Measurements from ENCODE around the gene PDE4D. TPM values are rescaled to one million over a fixed set of nuclear protein-coding genes. Genes with fewer than 3 reads are reported as not detected.
"Not testable (repeated sequence)": the region's sequence is repeated elsewhere in the genome, so short reads cannot be mapped to it uniquely, and the experiment has no call there.

Gene PDE4D
- polyA plus RNA-seq, 1 donor: 40.4 TPM

GRCh38 chr5:59799668-59800346 is 93.7 kb downstream of the PDE4D start:
- peak; percentile 60 for DNase-seq (ENCODE audit: low read depth)

GRCh38 chr5:59798862-59799667 is 94.5 kb downstream of the PDE4D start:
- no peak for DNase-seq (ENCODE audit: low read depth)

- DNase-seq (ENCODE audit: low read depth): no peak
These were observed 98.4 kb downstream of the PDE4D start for GRCh38 chr5:59795141-59795540.

- no peak for DNase-seq (ENCODE audit: low read depth)
These were observed 100.4 kb downstream of the PDE4D start for GRCh38 chr5:59792983-59793585.

GRCh38 chr5:59791617-59792016 is 101.9 kb downstream of the PDE4D start:
- DNase-seq (ENCODE audit: low read depth): no peak

- DNase-seq (ENCODE audit: low read depth): no peak
These were observed 102.6 kb downstream of the PDE4D start for GRCh38 chr5:59790776-59791475.

- no peak for DNase-seq (ENCODE audit: low read depth)
These were observed 103.2 kb downstream of the PDE4D start for GRCh38 chr5:59790376-59790775.

GRCh38 chr5:59789894-59790293 is 103.6 kb downstream of the PDE4D start:
- no peak for DNase-seq (ENCODE audit: low read depth)

GRCh38 chr5:59789197-59789596 is 104.3 kb downstream of the PDE4D start:
- no peak for DNase-seq (ENCODE audit: low read depth)

- no peak for DNase-seq (ENCODE audit: low read depth)
These were observed 107.2 kb downstream of the PDE4D start for GRCh38 chr5:59786334-59786805.

- DNase-seq (ENCODE audit: low read depth): no peak
These were observed 107.7 kb downstream of the PDE4D start for GRCh38 chr5:59785676-59786333.

GRCh38 chr5:59784708-59785107 is 108.8 kb downstream of the PDE4D start:
- not testable (repeated sequence) for DNase-seq (ENCODE audit: low read depth)

GRCh38 chr5:59783264-59783663 is 110.3 kb downstream of the PDE4D start:
- no peak for DNase-seq (ENCODE audit: low read depth)

GRCh38 chr5:59782856-59783255 is 110.7 kb downstream of the PDE4D start:
- no peak for DNase-seq (ENCODE audit: low read depth)

GRCh38 chr5:59779453-59779852 is 114.1 kb downstream of the PDE4D start:
- no peak for DNase-seq (ENCODE audit: low read depth)

- no peak for DNase-seq (ENCODE audit: low read depth)
These were observed 116.5 kb downstream of the PDE4D start for GRCh38 chr5:59777028-59777427.

- no peak for DNase-seq (ENCODE audit: low read depth)
These were observed 120.2 kb downstream of the PDE4D start for GRCh38 chr5:59773294-59773693.

GRCh38 chr5:59772757-59773156 is 120.8 kb downstream of the PDE4D start:
- no peak for DNase-seq (ENCODE audit: low read depth)

- no peak for DNase-seq (ENCODE audit: low read depth)
These were observed 121.3 kb downstream of the PDE4D start for GRCh38 chr5:59772206-59772605.

GRCh38 chr5:59770953-59771352 is 122.6 kb downstream of the PDE4D start:
- DNase-seq (ENCODE audit: low read depth): no peak

- no peak for DNase-seq (ENCODE audit: low read depth)
These were observed 123.7 kb downstream of the PDE4D start for GRCh38 chr5:59769832-59770231.

GRCh38 chr5:59769041-59769360 is 124.5 kb downstream of the PDE4D start:
- DNase-seq (ENCODE audit: low read depth): no peak

Data from forelimb muscle (tissue), 1 donor.